DMS 273 treated with DMSO at 0.1 percent for 48 hours (cell line): ENCODE data around the gene RAX2.
"Not testable (repeated sequence)": the region's sequence is repeated elsewhere in the genome, so short reads cannot be mapped to it uniquely, and the experiment has no call there.

Source experiments
- DNase-seq: peaks from one replicate; lab custom pipeline; 2025; lab: John Stamatoyannopoulos, UW

RAX2 gene

DNA sequence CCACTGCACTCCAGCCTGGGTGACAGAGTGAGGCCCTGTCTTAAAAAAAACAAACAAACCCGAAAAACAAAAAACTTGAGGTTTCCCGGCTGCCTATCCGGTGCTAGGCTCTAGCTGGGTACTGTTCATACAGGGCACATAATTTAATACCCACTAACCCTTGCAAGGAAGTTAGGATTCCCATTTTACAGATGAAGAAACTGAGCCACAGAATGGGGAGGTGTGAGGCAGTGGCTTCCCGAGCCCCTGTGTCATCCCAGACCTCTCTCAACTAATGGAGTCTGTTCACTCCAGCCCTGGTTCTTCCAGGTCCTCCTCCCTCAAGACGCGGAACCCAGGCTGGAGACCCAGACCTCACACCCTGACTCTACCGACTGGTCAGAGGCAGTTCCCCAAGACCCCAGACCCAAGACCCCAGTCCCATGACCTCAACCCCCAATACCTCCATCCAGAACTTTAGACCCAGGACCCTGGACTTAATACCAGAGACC, 11.1 kb downstream of the RAX2 start:
- DNase-seq = no peak

DNA sequence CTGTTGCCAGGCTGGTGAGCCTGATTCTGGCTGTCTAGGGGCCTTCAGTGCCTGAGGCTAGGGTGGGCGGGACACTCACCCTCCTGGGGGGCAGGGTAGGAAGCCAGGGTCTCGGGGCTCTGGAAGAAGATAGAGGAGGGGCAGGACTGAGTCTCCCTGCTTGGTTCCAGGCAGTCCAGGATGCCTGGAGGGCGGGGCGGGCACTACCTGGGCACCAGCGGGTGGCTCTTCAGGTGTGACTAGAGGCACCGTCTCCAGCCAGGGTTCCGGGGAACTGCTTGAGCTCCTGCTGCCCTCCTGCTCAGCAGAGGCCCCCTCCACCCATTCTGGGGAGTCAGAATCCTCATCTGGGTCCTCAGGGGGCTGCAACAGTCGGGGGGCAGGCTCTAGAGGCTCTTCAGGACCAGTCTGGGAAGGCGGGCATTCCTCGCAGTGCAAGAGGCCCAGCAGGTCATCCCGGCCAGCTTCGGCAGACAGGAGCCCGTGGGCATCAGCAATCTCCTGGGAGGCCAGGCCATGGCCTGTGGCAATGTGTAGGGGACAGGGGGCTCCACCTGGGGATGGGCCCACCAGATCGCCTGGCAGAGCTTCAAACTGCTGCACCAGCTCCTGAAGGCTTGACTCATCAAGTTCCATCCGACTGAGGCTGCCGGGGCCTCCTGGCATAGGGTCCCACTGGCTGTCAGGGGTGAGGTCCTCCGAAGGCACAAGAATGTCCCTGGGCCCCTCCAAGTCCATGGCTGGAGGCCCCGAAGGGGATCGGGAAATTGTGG, 12.4 kb downstream of the RAX2 start:
- no peak for DNase-seq

DNA sequence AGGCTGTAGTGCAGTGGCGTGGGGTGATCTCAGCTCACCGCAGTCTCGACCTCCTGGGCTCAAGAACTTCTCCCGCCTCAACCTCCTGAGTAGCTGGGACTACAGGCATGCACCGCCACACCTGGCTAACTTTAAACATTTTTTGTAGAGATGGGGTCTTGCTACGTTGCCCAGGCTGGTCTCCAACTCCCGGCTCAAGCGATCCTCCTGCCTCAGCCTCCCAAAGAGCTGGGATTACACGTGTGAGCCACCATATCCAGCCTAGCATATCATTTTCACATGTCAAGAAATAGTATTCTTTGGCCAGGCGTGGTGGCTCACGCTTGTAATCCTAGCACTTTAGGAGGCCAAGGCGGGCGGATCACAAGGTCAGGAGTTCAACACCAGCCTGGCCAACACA, 13.7 kb downstream of the RAX2 start:
- DNase-seq = not testable (repeated sequence)

DNA sequence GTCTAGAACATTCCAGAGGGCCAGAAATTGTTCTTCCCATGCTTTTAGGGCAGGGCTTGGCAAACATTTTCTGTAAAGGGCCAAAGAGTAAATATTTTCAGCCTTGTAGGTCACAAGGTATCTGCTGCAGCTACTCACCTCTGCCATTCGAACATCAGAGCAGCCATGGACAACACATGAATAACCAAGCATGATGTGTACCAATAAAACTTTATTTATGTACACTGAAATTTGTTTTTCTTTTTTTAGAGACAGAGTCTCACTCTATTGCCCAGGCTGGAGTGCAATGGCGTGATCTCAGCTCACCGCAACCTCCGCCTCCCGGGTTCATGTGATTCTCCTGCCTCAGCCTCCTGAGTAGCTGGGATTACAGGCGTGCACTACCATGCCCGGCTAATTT, 14.3 kb downstream of the RAX2 start:
- DNase-seq = not testable (repeated sequence)

DNA sequence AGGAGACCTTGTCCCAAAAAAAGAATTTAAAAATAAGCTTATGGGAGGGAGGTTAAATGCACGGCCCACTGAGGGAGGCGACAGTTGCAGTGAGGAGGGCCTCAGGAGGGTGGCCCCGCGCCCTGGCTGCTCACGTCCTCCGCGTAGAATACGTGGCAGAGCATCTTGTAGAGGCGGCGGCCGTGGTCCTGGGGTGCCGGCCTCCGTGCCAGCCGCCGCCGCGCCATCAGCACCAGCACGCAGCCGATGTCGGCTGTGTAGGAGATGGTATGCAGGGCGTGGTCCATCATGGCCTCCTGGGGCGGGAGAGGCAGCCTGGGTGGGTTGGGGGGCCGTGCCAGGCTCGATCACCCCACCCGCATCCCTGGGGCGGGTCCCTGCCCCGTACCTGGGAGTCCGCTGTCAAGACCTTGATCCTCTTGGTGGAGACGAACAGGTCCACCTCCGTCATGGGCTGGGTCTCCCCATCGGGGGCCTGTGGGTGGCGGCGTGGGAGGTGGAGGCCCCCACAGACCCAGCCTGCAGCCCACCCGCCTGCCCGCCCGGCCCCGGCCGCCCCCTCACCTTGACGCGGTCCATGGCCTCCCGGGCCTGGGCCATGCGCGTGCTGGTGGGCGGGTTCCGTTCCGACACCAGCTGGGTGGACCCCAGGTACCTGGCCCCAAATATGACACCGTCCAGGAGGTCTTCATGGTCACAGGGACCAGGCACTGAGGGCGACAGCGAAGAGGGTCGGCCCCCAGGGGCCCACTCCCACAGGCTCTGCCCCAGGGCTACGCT, 18.2 kb downstream of the RAX2 start:
- DNase-seq = no peak

DNA sequence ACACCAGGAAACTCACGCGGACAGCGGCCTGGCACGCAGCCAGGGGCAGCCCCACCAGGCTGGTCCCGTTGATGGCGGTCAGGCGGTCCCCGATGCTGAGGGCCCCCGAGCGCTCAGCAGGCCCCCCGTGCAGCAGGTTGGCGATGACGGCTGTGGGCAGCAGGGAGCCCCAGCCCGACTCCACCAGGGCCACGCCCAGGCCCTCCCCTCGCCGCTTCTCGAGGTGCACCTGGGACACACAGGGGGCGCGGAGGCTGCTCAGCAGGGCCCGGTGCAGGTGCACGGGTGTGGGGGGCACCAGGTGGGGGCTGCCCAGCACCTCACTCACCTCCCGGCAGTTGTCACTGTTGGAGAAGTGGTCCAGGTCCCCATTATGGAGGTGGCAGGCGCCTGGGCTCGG, 19.5 kb downstream of the RAX2 start:
- DNase-seq = no peak

DNA sequence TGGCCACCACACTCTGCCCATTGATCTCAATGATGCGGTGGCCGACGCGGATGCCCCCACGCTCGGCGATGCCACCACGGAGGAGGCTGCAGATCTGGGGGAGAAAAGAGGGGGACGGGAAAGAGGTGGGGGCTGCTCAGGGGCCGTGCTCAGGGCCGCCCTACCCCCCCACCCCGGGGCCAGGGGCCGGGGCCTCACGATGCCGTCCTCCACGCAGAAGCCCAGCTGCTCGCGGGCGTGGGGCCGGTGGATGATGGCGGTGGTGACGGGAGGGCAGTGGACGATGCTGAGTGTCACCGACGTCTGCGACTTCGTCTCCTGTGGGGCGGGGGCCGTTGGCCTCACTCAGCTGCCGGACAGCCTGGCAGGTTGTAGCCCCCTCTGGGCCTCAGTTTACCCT, 20.8 kb downstream of the RAX2 start:
- DNase-seq = no peak

DNA sequence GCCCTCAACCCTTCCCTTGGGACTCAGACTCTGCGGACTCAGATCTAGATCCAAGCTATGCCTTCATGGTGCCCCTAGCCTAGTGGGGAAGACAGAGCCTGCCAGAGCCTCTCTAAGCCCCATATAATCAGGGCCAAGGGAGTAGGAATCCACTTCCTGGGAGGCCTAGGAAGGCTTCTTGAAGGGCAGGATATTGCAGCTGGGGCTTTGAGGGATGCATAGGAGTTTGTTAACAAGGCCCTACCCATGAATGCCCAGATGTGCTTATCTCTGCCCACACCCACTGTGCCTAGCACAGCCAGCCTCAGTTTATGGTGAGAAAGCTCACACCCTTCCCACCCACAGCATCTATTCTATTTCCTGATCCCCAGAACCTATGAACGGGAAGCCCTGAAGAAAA, 21.8 kb downstream of the RAX2 start:
- DNase-seq = no peak

DNA sequence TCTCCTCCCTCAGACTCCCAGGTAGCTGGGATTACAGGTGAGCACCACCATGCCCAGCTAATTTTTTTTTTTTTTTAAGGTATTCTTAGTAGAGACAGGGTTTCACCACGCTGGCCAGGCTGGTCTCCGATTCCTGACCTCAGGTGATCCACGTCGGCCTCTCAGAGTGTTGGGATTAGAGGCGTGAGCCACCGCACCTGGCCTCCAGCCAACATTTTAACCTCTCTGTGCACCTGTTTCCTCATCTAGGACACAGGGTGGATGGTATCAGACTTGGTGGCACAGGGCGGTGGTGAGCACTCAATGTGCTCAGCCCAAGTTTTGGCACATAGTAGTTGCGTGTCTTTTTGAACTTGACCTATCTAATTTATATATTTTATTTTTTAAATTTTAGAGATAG, 23.1 kb downstream of the RAX2 start:
- no peak for DNase-seq

DNA sequence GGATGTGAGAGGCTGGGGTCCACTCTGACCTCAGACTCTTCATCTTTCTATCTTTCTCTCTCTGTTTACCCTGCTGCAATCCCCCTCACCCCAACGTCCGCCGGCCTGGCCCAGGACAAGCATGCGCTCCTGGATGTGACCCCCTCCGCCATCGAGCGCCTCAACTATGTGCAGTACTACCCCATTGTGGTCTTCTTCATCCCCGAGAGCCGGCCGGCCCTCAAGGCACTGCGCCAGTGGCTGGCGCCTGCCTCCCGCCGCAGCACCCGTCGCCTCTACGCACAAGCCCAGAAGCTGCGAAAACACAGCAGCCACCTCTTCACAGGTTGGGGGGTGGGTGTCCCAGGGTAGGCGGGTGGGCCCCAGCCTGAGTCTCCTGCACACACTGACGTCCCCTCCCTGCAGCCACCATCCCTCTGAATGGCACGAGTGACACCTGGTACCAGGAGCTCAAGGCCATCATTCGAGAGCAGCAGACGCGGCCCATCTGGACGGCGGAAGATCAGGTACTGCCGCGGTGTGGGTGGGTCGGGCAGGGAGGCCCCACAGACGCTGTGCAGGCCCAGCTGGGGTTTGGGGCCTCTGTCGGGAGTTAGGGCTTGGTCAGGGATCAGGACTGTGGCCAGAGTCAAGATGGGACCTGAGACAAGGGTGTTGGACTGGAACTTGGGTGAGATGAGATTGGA, 25.5 kb downstream of the RAX2 start:
- DNase-seq = no peak

DNA sequence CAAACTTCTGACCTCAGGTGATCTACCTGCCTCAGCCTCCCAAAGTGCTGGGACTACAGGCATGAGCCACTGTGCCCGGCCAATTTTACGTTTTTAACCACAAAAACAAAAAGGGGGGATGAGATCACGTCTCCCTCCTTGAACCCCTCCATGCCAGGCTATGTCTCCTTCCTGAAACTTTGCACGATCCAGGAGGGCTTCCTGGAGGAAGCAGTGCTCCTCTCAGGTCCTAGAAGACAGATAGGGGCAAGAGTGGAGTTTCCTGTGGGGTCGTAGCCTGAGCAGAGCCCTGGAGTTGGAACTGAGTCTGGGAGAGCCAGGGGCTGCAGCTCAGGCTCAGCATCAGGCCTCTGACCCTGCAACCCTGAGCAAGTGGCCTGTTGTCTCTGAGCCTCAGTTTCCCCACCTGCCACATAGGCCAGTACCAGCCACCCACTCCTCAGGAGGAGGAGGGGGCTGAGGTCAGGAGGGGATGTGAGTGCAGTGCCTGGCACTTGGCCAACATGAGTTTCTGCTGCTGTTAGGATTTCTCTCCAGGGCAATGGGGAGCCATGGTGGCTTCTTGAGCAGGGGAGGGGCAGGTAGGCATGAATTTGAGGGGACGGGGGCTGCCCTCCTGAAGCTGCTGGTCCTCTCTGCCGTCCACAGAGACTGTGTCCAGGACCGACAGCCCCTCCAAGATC, 26.5 kb downstream of the RAX2 start:
- no peak for DNase-seq

DNA sequence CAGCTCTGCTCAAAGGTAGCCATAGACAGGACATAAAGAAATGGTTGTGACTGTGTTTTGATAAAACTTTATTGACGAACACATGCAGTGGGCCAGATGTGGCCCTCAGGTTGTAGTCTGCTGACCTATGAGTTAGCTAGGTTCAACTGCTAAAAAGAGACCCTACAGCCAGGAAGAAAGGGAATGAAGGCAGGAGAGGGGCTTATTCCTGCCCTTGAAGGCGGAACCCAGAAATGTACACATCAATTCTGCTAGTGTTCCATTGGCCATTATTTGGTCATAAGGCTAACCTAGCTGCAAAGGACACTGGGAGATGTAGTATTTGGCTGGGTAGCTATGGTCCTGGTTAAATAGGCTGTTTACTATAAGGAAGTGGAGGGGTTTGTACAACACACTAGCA, 28.5 kb downstream of the RAX2 start:
- DNase-seq = no peak

DNA sequence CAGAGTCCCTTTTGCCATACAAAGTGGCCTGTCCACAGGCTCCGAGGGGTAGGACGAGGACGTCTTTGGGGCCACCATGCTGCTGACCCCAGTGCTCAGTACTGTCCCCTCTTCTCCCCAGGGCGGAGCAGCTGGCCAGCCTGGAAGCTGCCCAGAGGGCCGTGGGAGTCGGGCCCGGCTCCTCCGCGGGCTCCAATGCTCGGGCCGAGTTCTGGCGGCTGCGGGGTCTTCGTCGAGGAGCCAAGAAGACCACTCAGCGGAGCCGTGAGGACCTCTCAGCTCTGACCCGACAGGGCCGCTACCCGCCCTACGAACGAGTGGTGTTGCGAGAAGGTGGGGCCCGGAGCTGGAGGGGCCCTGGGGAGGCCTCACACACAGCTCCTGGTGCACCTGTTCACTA, 31.6 kb downstream of the RAX2 start:
- DNase-seq = no peak

DNA sequence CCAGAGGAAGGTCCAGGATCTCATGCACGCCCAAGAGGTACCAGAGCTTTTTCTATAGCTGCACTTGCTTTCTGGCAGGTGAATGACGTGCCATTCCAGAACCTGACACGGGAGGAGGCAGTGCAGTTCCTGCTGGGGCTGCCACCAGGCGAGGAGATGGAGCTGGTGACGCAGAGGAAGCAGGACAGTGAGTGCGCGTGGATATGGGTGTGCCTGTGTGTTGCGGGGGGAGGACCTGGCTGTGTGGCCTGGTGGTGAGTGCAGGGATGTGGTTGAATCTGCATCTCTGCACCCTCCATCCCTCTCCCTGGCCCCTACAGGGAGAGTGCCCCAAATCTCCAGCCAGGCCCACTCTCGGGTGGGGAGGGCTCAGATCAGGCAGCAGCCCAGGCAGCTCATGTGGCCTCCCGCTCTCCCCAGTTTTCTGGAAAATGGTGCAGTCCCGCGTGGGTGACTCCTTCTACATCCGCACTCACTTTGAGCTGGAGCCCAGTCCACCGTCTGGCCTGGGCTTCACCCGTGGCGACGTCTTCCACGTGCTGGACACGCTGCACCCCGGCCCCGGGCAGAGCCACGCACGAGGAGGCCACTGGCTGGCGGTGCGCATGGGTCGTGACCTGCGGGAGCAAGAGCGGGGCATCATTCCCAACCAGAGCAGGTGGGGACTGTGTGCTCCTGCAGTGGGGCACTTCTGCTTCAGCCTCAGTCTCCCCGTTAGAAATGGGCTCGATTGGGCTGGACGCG, 33.4 kb downstream of the RAX2 start:
- DNase-seq = no peak

DNA sequence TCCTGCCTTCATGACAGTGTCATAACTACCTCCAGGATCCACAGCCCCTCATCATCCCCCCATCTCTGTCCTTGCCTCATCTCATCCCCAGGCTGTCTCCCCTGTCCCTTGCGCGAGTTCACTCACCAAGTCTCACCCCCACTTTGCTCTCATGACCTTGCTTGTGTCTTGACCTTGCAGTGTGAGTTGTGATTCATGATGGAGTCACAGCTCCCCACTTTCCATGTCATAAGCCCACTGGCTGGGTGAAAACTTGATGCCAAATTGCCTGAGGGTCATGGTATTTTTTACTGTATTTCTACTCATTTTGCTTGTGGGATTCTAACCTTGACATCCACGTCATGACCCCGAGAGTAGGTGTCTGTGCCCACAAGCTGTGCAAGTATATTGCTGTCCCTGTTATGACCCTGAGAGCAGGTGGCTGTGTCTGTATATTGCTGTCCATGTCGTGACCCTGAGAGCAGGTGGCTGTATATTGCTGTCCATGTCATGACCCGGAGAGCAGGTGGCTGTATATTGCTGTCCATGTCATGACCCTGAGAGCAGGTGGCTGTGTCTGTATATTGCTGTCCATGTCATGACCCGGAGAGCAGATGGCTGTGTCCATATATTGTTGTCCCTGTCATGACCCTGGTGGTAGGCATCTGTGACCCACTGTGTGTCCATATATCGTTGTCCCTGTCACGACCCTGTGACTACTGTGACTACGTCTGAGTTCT, 34.4 kb downstream of the RAX2 start:
- DNase-seq = no peak

DNA sequence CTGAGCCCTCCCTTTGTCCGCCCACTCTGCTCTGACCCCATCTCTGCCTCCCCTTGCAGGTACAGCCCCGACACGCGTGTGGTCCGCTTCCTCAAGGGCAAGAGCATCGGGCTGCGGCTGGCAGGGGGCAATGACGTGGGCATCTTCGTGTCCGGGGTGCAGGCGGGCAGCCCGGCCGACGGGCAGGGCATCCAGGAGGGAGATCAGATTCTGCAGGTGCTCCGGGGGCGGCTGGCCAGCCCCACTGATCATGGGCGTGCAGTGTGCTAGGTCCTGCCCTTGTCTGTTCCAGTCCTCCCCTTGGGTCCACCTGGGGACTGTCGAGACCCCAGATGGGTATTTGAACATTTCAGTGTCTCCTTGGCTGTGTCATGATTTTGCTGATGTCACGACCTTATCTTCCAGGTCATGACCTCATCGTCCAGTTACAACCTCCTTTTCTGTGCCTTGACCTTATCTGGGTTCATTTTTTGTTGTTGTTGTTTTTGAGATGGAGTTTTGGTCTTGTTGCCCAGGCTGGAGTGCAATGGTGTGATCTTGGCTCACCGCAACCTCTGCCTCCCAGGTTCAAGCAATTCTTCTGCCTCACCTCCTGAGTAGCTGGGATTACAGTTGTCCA, 35.8 kb downstream of the RAX2 start:
- no peak for DNase-seq

DNA sequence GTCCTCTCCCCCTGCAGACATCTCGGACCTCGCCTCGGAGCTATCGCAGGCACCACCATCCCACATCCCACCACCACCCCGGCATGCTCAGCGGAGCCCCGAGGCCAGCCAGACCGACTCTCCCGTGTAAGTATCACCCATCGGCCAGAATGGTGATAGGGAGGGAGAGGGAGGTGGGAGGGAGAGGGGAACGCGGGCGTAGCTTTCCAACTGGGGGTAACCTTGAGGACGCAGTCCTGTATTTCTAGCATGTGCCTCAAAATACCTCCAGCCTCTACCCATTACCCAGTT, 37.8 kb downstream of the RAX2 start:
- DNase-seq = no peak

DNA sequence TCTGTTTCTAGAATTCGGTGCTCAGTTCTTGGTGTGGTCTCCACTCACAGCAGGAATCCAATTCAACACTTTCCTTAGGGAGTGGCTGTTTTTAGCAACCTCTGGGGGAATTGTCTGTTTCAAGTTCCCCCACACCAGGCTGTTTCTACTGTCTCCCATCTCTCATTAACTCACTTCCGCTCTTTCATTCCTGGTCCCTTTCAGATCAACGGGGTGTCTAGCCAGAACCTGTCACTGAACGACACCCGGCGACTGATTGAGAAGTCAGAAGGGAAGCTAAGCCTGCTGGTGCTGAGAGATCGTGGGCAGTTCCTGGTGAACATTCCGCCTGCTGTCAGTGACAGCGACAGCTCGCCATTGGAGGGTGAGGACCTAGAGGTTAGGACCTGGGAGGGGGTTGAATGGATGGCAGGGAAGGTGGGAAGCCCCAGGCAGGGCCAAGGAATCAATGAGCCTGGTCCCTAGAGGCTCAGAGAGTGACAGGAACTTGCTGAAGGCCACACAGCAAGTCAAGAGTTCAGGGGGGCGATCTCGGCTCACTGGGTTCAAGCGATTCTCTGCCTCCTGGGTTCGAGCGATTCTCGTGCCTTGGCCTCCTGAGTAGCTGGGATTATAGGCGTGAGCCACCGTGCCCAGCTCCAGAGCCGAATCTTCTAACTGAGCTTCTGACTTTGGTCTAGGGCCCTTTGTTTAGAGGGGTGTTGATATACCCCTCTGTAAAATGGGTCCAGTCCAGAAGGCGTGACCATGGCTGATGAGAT, 38.3 kb downstream of the RAX2 start:
- DNase-seq = no peak

DNA sequence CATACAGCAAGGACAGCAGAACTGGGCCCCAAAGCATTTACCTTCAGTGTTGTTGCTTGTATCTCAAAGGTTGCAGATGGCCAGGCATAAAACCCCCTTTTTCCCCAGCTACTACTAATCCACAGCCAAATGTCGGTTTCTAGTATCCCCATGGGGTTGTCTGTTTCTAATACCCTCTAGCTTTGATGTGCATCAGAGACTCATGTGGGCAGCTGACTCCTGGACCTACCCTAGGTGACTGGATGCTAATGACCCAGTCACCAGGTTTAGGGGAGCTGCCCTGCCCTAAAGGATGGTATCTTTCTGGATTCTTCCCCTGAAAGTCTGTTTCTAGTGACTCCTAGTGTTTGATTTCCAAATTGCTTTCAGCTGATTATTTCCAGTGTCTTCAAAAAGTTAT, 39.9 kb downstream of the RAX2 start:
- DNase-seq = no peak

DNA sequence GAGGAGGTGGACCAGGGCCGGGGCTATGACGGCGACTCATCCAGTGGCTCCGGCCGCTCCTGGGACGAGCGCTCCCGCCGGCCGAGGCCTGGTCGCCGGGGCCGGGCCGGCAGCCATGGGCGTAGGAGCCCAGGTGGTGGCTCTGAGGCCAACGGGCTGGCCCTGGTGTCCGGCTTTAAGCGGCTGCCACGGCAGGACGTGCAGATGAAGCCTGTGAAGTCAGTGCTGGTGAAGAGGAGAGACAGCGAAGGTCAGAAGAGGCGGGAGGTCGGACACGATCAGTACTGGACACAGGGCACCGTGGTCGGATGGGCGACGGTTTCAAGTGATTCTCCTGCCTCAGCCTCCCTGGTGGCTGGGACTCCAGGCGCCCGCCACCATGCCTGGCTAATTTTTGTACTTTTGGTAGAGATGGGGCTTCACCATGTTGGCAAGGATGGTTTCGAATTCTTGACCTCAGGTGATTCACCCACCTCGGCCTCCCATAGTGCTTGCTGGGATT, 41.5 kb downstream of the RAX2 start:
- no peak for DNase-seq
